Measurements from ENCODE around the gene EEF2KMT.

The EEF2KMT gene

DNA sequence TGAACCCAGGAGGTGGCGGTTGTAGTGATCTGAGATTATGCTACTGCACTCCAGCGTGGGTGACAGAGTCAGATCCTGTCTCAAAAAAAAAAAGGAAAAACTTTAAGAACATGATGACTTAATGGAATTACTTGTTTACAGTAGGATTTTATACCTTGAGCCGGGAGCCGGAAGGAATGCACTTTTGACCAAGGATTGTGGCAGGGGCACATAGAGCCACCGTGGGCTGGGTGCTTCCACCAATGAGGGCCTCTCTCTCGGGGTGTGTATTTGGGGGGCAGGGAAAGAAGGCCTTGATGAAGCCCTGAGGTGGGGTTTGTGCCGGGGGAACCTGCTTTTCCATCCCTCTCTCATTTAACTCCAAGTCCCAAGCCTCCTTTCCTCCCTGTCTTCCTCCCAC lies 57.1 kb downstream of the EEF2KMT start:
- DNase-seq, result no peak

- no peak for DNase-seq
Measured at GRCh38 chr16:5036228-5037156, 61.1 kb downstream of the EEF2KMT start.

GRCh38 chr16:5035909-5036227 lies 61.7 kb downstream of the EEF2KMT start:
- DNase-seq, result no peak
